ENCODE data around the gene PTPN6. TPM values are rescaled to one million over a fixed set of nuclear protein-coding genes. Genes with fewer than 3 reads are reported as not detected.

Gene PTPN6
- total RNA-seq (2021) (2.3 and 3.3 TPM in 2 replicates), Bru-seq, nascent RNA (percentile 43 among the genes with signal in this experiment), BruChase-seq, experiment 1, labeled RNA remaining after a 2-hour chase (percentile 38 among the genes with signal in this experiment), BruChase-seq, experiment 2, labeled RNA remaining after a 6-hour chase (percentile 43 among the genes with signal in this experiment)
- long read RNA-seq, result 0 reads

DNA sequence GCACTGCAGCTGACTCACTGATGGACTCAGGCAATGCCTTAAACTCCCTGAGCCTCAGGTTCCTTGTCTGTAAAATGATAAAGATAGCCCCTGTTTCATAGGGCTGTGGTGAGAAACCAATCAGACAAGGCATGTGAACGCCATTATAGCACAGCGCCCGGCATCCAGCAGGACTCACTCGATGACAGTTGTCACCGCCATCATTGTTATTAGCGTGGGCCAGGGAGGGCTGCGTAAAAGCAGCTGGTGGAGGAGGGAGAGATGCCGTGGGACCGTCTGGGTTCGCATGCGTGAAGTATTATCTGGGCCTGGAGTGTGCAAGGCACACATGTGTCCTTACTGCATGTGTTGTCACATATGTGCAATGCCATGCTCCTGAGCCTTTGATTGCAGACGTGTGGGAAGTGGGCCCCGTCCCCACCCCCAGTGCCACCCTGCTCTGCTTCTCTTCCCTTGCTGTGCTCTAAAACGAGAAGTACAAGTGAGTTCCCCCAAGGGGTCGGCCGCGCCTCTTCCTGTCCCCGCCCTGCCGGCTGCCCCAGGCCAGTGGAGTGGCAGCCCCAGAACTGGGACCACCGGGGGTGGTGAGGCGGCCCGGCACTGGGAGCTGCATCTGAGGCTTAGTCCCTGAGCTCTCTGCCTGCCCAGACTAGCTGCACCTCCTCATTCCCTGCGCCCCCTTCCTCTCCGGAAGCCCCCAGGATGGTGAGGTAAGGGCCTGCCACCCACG, at the start of gene PTPN6:
PTPN6 (plus strand) TSS at position 546 of the 730 bp plus-strand sequence; CDS start at position 703, 157 bp downstream.
- H3K4me1 ChIP-seq (ENCODE audit: insufficient read depth, low read length, poor library complexity, severe bottlenecking), result peaks cover 13% of the 10 kb centered on the region
- peaks cover under 1% of the 10 kb centered on the region for H3K36me3 ChIP-seq (ENCODE audit: insufficient read depth, low read length, poor library complexity, severe bottlenecking)
- DNase-seq (ENCODE audit: low spot score), result no peak
- POLR2A ChIA-PET (ENCODE audit: low non-redundant PET), result no interaction called here
- H3K4me3 ChIP-seq (ENCODE audit: low read depth, low read length, poor library complexity, severe bottlenecking), result no peak within 1 kb of the TSS
- TF ChIP-seq EZH2 (IDR thresholded peaks at IDR 0.05; ENCODE audit: borderline replicate concordance, low read depth, low read length, poor library complexity, severe bottlenecking), result no peak
- TF ChIP-seq, protein P1, sequence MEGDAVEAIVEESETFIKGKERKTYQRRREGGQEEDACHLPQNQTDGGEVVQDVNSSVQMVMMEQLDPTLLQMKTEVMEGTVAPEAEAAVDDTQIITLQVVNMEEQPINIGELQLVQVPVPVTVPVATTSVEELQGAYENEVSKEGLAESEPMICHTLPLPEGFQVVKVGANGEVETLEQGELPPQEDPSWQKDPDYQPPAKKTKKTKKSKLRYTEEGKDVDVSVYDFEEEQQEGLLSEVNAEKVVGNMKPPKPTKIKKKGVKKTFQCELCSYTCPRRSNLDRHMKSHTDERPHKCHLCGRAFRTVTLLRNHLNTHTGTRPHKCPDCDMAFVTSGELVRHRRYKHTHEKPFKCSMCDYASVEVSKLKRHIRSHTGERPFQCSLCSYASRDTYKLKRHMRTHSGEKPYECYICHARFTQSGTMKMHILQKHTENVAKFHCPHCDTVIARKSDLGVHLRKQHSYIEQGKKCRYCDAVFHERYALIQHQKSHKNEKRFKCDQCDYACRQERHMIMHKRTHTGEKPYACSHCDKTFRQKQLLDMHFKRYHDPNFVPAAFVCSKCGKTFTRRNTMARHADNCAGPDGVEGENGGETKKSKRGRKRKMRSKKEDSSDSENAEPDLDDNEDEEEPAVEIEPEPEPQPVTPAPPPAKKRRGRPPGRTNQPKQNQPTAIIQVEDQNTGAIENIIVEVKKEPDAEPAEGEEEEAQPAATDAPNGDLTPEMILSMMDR (conservative IDR thresholded peaks at IDR 0.05; ENCODE audit: low read depth, low read length), result no peak
- no peaks in the 10 kb centered on the region for H3K9me3 ChIP-seq (ENCODE audit: low read depth, low read length, poor library complexity, severe bottlenecking)
- BruUV-seq (replicated peaks), result no TSS peak
- CTCF ChIA-PET, result interaction anchor here (1.7 kb wide), 1 partner anchor 11 kb away, joined by 3 read pairs; no protein-coding TSS in a partner anchor
- H3K27ac ChIP-seq (ENCODE audit: low read depth, low read length, poor library complexity, severe bottlenecking), result peak within 1 kb of the TSS; percentile 82
- no peaks in the 10 kb centered on the region for H3K27me3 ChIP-seq (replicated peaks; ENCODE audit: insufficient read depth, low read depth, low read length, poor library complexity)
- intact Hi-C loops (cut with micrococcal nuclease; ENCODE audit: unreplicated experiment), result no loop called here

DNA sequence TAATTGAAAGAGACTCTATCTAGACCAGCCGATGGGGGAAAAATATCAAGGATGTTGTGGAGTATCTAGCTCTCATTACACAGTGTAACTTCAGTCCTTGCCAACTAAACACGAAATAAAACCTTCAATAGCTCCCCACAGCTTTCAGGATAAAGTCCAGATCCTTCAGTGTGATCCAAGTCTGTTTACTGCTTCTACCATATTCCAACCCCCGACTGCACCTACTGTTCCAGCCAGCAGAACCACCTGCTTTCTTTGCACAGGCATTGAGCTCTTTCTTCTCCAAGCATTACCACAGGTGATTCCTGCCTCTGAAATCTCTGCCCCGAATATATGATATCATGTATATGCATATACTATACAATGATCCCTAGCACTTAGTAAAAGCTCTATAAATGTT, 48.7 kb upstream of the PTPN6 start:
- ChIA-PET POLR2A (ENCODE audit: low non-redundant PET) (no interaction called here), CTCF (interaction anchor here (0.6 kb wide), 1 partner anchor 11 kb away, joined by 4 read pairs; no protein-coding TSS in a partner anchor)
- no TSS peak for BruUV-seq (replicated peaks)
- Histone ChIP-seq H3K36me3 (ENCODE audit: insufficient read depth, low read length, poor library complexity, severe bottlenecking) (no peaks in the 10 kb centered on the region), H3K27me3 (replicated peaks; ENCODE audit: insufficient read depth, low read depth, low read length, poor library complexity) (no peaks in the 10 kb centered on the region), H3K4me3 (ENCODE audit: low read depth, low read length, poor library complexity, severe bottlenecking) (no peak overlapping the region), H3K9me3 (ENCODE audit: low read depth, low read length, poor library complexity, severe bottlenecking) (no peaks in the 10 kb centered on the region), H3K27ac (ENCODE audit: low read depth, low read length, poor library complexity, severe bottlenecking) (no peak overlapping the region), H3K4me1 (ENCODE audit: insufficient read depth, low read length, poor library complexity, severe bottlenecking) (peaks cover 7% of the 10 kb centered on the region)
- intact Hi-C loops (cut with micrococcal nuclease; ENCODE audit: unreplicated experiment), result no loop called here
- no peak for DNase-seq (ENCODE audit: low spot score)
- TF ChIP-seq, protein P1 (conservative IDR thresholded peaks at IDR 0.05; ENCODE audit: low read depth, low read length), result no peak
- TF ChIP-seq EZH2 (IDR thresholded peaks at IDR 0.05; ENCODE audit: borderline replicate concordance, low read depth, low read length, poor library complexity, severe bottlenecking), result no peak

DNA sequence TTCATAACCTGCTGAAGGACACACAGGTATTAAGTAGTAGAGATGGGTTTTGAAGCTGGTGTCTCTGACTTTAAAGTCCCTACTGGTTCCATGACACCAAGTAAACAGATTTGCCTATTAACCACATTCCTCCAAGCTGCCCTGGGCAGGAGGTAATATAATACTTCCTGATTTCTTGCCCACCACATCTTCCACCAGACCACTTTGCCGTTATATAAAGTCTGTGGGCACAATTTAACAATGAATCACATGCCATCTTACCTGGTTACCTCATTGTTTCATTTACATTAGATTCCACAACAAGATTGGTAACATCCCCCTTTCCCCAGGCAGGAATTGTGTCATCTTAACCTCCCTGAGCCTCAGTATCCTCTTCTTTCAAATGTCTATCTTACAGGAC, 47.4 kb upstream of the PTPN6 start:
- POLR2A ChIA-PET (ENCODE audit: low non-redundant PET), result no interaction called here
- H3K36me3 ChIP-seq (ENCODE audit: insufficient read depth, low read length, poor library complexity, severe bottlenecking), result no peaks in the 10 kb centered on the region
- intact Hi-C loops (cut with micrococcal nuclease; ENCODE audit: unreplicated experiment), result loop anchor here (2.0 kb wide), 1 partner anchor 31 kb away; the partner anchor contains the start of gene SPSB2
- peaks cover 7% of the 10 kb centered on the region for H3K4me1 ChIP-seq (ENCODE audit: insufficient read depth, low read length, poor library complexity, severe bottlenecking)
- no peak for TF ChIP-seq EZH2 (IDR thresholded peaks at IDR 0.05; ENCODE audit: borderline replicate concordance, low read depth, low read length, poor library complexity, severe bottlenecking)
- TF ChIP-seq, protein P1 (conservative IDR thresholded peaks at IDR 0.05; ENCODE audit: low read depth, low read length), result no peak
- no peak overlapping the region for H3K4me3 ChIP-seq (ENCODE audit: low read depth, low read length, poor library complexity, severe bottlenecking)
- H3K9me3 ChIP-seq (ENCODE audit: low read depth, low read length, poor library complexity, severe bottlenecking), result no peaks in the 10 kb centered on the region
- H3K27me3 ChIP-seq (replicated peaks; ENCODE audit: insufficient read depth, low read depth, low read length, poor library complexity), result no peaks in the 10 kb centered on the region
- BruUV-seq (replicated peaks), result no TSS peak
- no peak overlapping the region for H3K27ac ChIP-seq (ENCODE audit: low read depth, low read length, poor library complexity, severe bottlenecking)
- DNase-seq (ENCODE audit: low spot score), result no peak
- CTCF ChIA-PET, result no interaction called here

Data from A673 (cell line).